ENCODE data around the gene GJB4.
"Not testable (repeated sequence)": the region's sequence is repeated elsewhere in the genome, so short reads cannot be mapped to it uniquely, and the experiment has no call there.

The GJB4 gene

DNA sequence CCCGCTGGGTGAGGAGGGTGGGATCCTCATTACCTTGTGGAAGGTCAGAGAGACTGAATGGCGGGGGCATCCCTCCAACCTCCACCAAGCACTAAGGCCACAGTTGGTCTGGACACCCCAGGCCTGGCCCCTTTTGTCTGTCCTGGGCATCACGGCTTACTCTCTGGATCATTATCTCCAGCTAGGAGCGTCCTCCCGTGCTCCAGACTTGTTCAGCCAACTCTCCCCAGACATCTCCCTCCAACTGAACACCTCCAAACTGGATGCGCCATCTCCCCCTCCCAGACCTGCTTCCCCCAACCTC lies 11.9 kb upstream of the GJB4 start:
- DNase-seq = no peak

GRCh38 chr1:34749992-34750391 lies 9.5 kb upstream of the GJB4 start:
- DNase-seq = no peak

- no peak for DNase-seq
These were observed 8.9 kb upstream of the GJB4 start for GRCh38 chr1:34750610-34751009.

DNA sequence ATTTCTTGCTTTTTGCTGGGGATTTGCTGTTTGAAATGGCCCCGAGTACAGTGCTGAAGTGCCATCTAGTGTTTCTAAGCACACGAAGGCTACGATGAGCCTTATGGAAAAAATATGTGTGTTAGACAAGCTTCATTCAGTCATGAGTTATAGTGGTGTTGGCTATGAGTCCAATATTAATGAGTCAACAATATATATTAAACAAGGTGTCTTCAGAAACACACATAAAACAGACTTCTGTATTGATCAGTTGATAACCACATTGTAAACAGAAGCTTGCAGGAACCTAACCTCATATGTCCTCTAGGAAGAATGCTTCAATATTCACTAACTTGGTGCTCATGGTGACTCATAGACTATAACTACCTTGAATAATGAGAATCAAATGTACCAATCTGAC lies 6.4 kb upstream of the GJB4 start:
- DNase-seq = no peak

DNA sequence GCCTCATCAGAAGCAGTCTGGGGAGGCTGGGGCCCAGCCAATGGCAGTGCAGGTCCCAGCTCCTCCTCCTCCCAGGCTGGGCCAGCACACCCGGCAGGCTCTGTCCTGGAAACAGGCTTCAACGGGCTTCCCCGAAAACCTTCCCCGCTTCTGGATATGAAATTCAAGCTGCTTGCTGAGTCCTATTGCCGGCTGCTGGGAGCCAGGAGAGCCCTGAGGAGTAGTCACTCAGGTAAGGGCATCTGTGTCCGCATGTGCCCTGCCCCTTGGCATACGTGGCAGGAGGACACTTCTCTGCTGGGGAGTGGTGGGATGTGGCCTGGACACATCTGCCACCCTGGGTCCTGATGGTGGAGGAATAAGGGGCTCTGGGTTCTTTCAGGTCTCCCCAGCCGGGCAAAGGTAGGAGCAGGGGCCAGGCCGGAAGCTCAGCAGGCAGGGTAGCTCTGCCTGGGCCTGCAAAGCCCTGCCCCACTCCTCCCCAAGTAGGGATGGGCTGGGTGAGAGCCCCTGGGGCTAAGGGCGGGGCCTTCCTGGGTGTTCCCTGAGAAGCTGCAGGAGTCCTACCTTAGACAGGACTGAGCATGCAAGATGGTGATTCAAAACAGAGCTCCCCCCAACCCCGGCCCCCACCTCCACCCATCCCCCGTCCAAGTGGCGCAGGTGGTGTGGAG lies 4.4 kb upstream of the GJB4 start, which contains the start of gene GJB5:
GJB5 (plus strand) TSS at position 84 of the 674 bp plus-strand sequence. CDS start 2,284 bp downstream, outside the sequence.
- DNase-seq = no peak

DNA sequence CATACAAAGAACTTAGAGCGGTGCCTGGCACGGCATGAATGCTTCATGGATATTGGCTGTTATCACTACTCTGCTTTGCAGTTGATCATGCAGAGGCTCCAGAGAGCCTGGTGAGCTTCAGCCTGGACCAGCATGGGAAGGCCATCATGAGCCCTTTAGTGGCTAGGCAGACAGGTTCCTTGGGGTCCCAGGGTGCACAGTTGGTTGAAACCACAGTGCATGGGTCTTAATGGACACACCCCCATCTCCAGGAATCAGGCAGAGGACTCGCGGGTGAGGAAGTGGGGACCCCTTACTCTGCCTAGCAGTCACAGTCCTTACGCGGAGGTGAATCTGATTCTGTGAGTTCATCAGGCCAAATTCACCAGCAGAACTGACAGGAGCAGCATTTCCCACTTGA lies 3.6 kb upstream of the GJB4 start:
- no peak for DNase-seq

- no peak for DNase-seq
These were observed 2.2 kb upstream of the GJB4 start for GRCh38 chr1:34757386-34757785.

DNA sequence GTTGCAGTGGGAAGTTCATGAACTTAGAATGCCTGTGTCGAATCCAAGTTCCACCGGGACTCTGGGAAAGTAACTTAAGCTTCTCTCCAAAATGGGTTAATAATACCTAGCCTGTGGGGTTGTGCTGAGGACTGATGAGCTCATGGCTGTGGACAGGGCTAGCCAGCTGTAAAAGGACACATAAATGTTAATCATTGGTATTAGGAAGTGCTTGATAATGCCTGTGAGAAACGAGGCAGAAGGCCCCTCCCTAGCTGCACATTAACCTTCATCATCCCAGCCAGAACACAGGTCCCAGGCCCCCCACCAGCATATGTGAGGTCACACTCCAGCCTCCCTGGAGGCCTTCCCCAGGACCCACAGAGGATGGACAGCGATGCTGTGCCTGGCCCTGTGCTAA lies 789 bp upstream of the GJB4 start:
- no peak for DNase-seq

GRCh38 chr1:34761176-34761761 lies 1.7 kb downstream of the GJB4 start:
- no peak for DNase-seq

DNA sequence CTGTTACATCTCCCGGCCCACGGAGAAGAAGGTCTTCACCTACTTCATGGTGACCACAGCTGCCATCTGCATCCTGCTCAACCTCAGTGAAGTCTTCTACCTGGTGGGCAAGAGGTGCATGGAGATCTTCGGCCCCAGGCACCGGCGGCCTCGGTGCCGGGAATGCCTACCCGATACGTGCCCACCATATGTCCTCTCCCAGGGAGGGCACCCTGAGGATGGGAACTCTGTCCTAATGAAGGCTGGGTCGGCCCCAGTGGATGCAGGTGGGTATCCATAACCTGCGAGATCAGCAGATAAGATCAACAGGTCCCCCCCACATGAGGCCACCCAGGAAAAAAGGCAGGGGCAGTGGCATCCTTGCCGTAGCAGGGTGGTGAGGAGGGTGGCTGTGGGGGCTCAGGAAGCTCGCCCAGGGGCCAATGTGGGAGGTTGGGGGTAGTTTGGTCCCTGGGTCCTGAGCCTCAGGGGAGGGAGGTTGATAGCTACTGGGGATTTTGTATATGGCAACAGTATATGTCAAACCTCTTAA lies 2.3 kb downstream of the GJB4 start:
- DNase-seq = no peak

GRCh38 chr1:34762474-34763141 lies 3.1 kb downstream of the GJB4 start:
- no peak for DNase-seq

DNA sequence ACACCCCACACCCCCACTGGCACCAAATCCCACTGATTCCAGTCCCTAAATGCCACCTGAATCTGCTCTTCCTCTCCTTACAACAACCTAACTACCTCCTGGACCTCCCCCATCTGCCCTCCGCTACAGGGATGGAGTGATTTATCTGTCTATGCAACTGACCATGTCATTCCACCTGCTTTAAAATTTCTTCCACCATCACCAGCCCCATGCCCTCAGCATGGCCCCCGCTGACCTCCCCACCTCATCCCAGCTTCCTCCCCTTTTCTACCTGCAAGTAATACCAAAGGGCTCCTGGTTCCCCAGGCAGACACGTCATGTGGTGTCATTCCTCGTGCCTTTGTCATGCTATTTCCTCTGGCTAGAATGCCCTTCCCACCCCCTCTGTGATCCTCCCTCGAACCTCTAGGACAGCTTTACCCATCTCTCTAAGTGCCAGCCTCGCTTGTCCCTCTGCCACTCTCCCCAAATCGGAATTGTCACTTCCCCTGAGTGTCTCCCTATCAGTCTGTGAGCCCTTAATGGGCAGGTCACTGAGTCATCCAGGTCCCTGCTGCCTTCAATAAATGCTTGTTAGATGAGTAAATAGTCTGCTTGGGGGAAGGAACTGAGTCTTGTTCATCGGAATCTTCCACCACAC lies 3.7 kb downstream of the GJB4 start:
- no peak for DNase-seq

- DNase-seq = no peak
These were observed 9.3 kb downstream of the GJB4 start for GRCh38 chr1:34768856-34769255.

DNA sequence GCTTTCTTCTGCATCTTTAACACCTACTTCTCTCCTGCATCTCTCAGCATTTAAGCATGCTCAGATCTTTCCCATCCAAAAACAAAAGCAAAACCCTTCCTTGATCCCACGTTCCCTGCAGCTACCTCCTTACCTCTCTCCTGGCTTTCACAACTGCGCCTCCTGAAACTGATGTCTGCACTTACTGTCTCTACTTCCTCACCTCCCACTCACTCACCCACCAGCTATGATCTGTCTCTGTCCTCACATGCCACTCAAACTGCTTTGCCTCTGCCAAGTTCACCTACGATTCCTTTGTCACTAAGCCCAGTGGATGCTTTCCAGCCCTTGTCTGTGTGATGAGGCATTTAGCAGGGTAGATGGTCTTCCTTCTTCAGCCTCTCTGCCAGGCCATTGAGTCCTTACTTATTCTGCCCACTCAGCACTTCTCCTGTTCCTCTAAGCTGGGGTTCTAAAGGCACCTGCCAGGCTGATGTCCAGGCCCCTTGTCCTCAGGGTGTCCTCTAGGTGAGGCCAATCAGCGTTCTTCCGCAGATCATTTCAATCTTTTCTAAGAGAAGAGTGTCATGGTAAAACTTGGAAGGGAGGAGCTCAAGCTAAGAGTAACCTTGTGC lies 11.5 kb downstream of the GJB4 start:
- peak; percentile 5 for DNase-seq

- DNase-seq = no peak
These were observed 12.2 kb downstream of the GJB4 start for GRCh38 chr1:34771573-34772371.

DNA sequence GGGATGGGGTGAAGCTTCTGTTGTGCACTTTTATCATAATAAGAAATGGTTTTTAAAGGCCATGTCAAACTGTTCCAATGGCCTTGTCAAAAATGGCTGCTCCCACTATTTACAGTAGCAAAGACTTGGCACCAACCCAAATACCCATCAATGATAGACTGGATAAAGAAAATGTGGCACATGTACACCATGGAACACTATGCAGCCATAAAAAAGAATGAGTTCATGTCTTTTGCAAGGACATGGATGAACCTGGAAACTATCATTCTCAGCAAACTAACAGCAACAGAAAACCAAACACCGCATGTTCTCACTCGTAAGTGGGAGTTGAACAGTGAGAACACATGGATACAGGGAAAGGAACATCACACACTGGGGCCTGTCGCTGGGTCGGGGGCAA lies 13.6 kb downstream of the GJB4 start:
- not testable (repeated sequence) for DNase-seq

DNA sequence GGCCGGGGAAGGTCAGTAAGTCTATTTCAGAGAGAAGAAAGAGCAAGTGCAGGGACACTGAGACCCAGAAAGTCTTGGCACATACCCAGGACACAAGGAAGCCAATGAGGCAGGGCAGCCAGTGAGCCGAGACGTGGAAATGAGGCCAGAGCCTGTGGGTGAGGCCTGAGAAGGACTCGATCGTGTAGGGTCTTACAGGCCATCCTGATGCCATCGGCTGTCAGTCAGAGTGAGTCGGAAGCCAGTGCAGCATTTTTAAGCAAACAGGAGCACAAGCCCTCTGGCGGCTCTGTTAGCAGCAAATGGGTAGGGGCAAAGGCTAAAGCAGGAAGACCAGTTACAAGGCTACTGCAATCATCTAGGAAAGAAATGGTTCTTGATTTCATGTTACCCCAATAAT lies 15.4 kb downstream of the GJB4 start:
- no peak for DNase-seq

- DNase-seq = no peak
These were observed 17.4 kb downstream of the GJB4 start for GRCh38 chr1:34776911-34777310.

GRCh38 chr1:34777519-34778321 lies 18.2 kb downstream of the GJB4 start:
- no peak for DNase-seq

- DNase-seq = no peak
These were observed 18.8 kb downstream of the GJB4 start for GRCh38 chr1:34778381-34778780.

- no peak for DNase-seq
These were observed 19.5 kb downstream of the GJB4 start for GRCh38 chr1:34779005-34779404.

DNA sequence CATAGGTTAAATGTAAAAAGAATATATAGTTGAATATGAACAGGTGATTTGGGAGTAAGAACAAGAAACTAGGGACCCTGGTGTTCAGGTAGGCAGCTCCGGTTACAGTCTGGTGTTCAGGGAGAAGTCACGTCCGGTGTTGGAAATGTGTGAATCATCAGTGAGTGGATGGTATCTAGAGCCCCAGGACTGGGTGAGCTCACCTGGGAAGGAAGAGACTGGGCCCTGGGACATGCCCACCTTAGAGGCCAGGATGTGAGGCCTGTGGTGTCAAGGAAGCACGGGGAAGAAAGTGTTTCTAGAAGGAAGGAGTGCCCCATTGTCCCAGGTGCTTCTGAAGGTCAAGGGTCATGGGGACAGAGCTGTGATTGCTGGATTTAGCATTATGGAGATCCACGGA lies 20.0 kb downstream of the GJB4 start:
- DNase-seq = no peak

Measured in inflammatory macrophage treated with lipopolysaccharide for 4 hours (primary cell).